H9 (cell line): Measurements from ENCODE around the gene GOLPH3L. TPM values are rescaled to one million over a fixed set of nuclear protein-coding genes. Genes with fewer than 3 reads are reported as not detected.

Experiments used
- DNase-seq: peaks from one replicate; pipeline ENCODE4 v3.0.0-alpha.2; 2017
- H2AFZ ChIP-seq: one replicate; pipeline ENCODE4 v1.6.1; 2013; ENCODE audit warnings: mild to moderate bottlenecking, low read length, control low read depth, moderate library complexity
- H2AK5ac ChIP-seq: 2 replicates; pipeline ENCODE4 v1.6.1; 2013; ENCODE audit warnings: low read length, control low read depth, mixed read lengths; ENCODE audit not compliant: insufficient read length
- H2BK120ac ChIP-seq: one replicate; pipeline ENCODE4 v1.6.1; 2013; ENCODE audit warnings: low read depth, mild to moderate bottlenecking, low read length, control low read depth, inconsistent platforms; ENCODE audit not compliant: poor library complexity, severe bottlenecking
- H2BK12ac ChIP-seq: 2 replicates; pipeline ENCODE4 v1.6.1; 2013; ENCODE audit warnings: low read length, control low read depth, mixed read lengths, low read depth; ENCODE audit not compliant: insufficient read length
- H2BK15ac ChIP-seq: 2 replicates; pipeline ENCODE4 v1.6.1; 2013; ENCODE audit warnings: low read depth, low read length, control low read depth
- H2BK20ac ChIP-seq: one replicate; pipeline ENCODE4 v1.6.1; 2013; ENCODE audit warnings: low read depth, mild to moderate bottlenecking, low read length, control low read depth, inconsistent platforms; ENCODE audit not compliant: poor library complexity, severe bottlenecking
- H2BK5ac ChIP-seq: 2 replicates; pipeline ENCODE4 v1.6.1; 2013; ENCODE audit warnings: low read length, control low read depth, mixed read lengths; ENCODE audit not compliant: insufficient read length
- H3K14ac ChIP-seq: 2 replicates; pipeline ENCODE4 v1.6.1; 2013; ENCODE audit warnings: low read length, control low read depth; ENCODE audit not compliant: insufficient read depth
- H3K18ac ChIP-seq: 2 replicates; pipeline ENCODE4 v1.6.1; 2013; ENCODE audit warnings: low read depth, mild to moderate bottlenecking, mixed read lengths, low read length, control low read depth; ENCODE audit not compliant: insufficient read length
- H3K23ac ChIP-seq: 2 replicates; pipeline ENCODE4 v1.6.1; 2013; ENCODE audit warnings: low read length, control low read depth, mixed read lengths, low read depth; ENCODE audit not compliant: insufficient read length
- H3K23me2 ChIP-seq: 2 replicates; pipeline ENCODE4 v1.6.1; 2013; ENCODE audit warnings: low read depth, mild to moderate bottlenecking, mixed read lengths, low read length, control low read depth; ENCODE audit not compliant: insufficient read length, poor library complexity, severe bottlenecking
- H3K27ac ChIP-seq: 2 replicates; pipeline ENCODE4 v1.5.1; 2013; ENCODE audit warnings: low read length, control low read depth, mixed read lengths, low read depth; ENCODE audit not compliant: insufficient read length
- H3K27me3 ChIP-seq: 2 replicates; pipeline ENCODE4 v1.6.1; 2013; ENCODE audit warnings: low read length, control low read depth, inconsistent platforms; ENCODE audit not compliant: insufficient read depth
- H3K4ac ChIP-seq: 2 replicates; pipeline ENCODE4 v1.6.1; 2013; ENCODE audit warnings: low read depth, mild to moderate bottlenecking, control low read depth, inconsistent platforms, low read length, moderate library complexity
- H3K4me1 ChIP-seq: 2 replicates; pipeline ENCODE4 v1.6.1; 2013; ENCODE audit warnings: low read length, control low read depth, inconsistent platforms; ENCODE audit not compliant: insufficient read depth
- H3K4me2 ChIP-seq: 2 replicates; pipeline ENCODE4 v1.6.1; 2013; ENCODE audit warnings: low read length, control low read depth, mixed read lengths; ENCODE audit not compliant: insufficient read length, insufficient read depth
- H3K56ac ChIP-seq: 2 replicates; pipeline ENCODE4 v1.6.1; 2013; ENCODE audit warnings: low read depth, mild to moderate bottlenecking, mixed read lengths, low read length, control low read depth; ENCODE audit not compliant: insufficient read length
- H3K79me1 ChIP-seq: 2 replicates; pipeline ENCODE4 v1.6.1; 2013; ENCODE audit warnings: low read depth, mild to moderate bottlenecking, moderate library complexity, low read length, control low read depth, inconsistent platforms; ENCODE audit not compliant: insufficient read depth, poor library complexity, severe bottlenecking
- H3K79me2 ChIP-seq: 2 replicates; pipeline ENCODE4 v1.6.1; 2013; ENCODE audit warnings: low read length, control low read depth, inconsistent platforms; ENCODE audit not compliant: insufficient read depth
- H3K9ac ChIP-seq: 2 replicates; pipeline ENCODE4 v1.6.1; 2013; ENCODE audit warnings: low read length, control low read depth, mixed read lengths; ENCODE audit not compliant: insufficient read length; ENCODE audit errors: extremely low read depth
- H3K9me3 ChIP-seq: one replicate; pipeline ENCODE4 v1.6.1; 2013; ENCODE audit warnings: low read depth, low read length, inconsistent platforms; ENCODE audit not compliant: control insufficient read depth
- H3T11ph ChIP-seq: one replicate; pipeline ENCODE4 v1.6.1; 2013; ENCODE audit warnings: mild to moderate bottlenecking, low read length, control low read depth, inconsistent platforms
- H4K20me1 ChIP-seq: one replicate; pipeline ENCODE4 v1.6.1; 2013; ENCODE audit not compliant: control insufficient read depth, insufficient read length, insufficient read depth
- H4K5ac ChIP-seq: 2 replicates; pipeline ENCODE4 v1.6.1; 2013; ENCODE audit warnings: low read depth, mild to moderate bottlenecking, mixed read lengths, low read length, control low read depth; ENCODE audit not compliant: insufficient read length
- H4K8ac ChIP-seq: replicated peaks from 2 replicates; pipeline ENCODE4 v1.6.1; 2013; ENCODE audit warnings: low read length, control low read depth, mixed read lengths, low read depth; ENCODE audit not compliant: insufficient read length
- H4K91ac ChIP-seq: 2 replicates; pipeline ENCODE4 v1.6.1; 2013; ENCODE audit warnings: low read depth, mild to moderate bottlenecking, moderate library complexity, mixed read lengths, low read length, control low read depth; ENCODE audit not compliant: insufficient read length
- H3K27ac Mint-ChIP-seq, 3 experiments: 2 replicates in 2 of 3; 3 replicates in 1 of 3; pipeline ENCODE4 v1.8.0; 2020 to 2021; ENCODE audit warnings: mixed read lengths in 3 of 3, mild to moderate bottlenecking in 1 of 3, moderate library complexity in 1 of 3
- H3K27me3 Mint-ChIP-seq: 2 replicates; pipeline ENCODE4 v1.8.0; 2021; ENCODE audit warnings: low read depth, mild to moderate bottlenecking, moderate library complexity, mixed read lengths
- H3K36me3 Mint-ChIP-seq, 3 experiments: 2 replicates in 2 of 3; 3 replicates in 1 of 3; pipeline ENCODE4 v1.8.0; 2020 to 2021; ENCODE audit warnings: low read depth in 3 of 3, mixed read lengths in 3 of 3; ENCODE audit not compliant: insufficient read depth in 1 of 3
- H3K4me1 Mint-ChIP-seq, 2 experiments: 2 replicates each; pipeline ENCODE4 v1.8.0; 2020; ENCODE audit warnings: mixed read lengths in 2 of 2
- H3K4me3 Mint-ChIP-seq, 2 experiments: 2 replicates in 1 of 2; 3 replicates in 1 of 2; pipeline ENCODE4 v1.8.0; 2020 to 2021; ENCODE audit warnings: mild to moderate bottlenecking in 2 of 2, mixed read lengths in 2 of 2, moderate library complexity in 1 of 2
- H3K9me3 Mint-ChIP-seq, 2 experiments: 2 replicates in 1 of 2; 3 replicates in 1 of 2; pipeline ENCODE4 v1.8.0; 2020; ENCODE audit warnings: mild to moderate bottlenecking in 2 of 2, mixed read lengths in 2 of 2, moderate library complexity in 1 of 2
- CTCF ChIP-seq: fragments of 200-600 bp; sonication (generic); conservative IDR thresholded peaks from 3 replicates; pipeline ENCODE4 v1.8.0; 2021; ENCODE audit warnings: antibody characterized with exemption, mild to moderate bottlenecking
- WGBS: extraction: QIAGEN DNeasy Blood & Tissue Kit; methylation state at CpG from one replicate; pipeline ENCODE4 v1.1.7; 2013; ENCODE audit warnings: missing lambda C conversion rate, low lambda C conversion rate, mixed read lengths; ENCODE audit not compliant: insufficient read length; ENCODE audit errors: extremely low coverage; 5-methylcytosine and 5-hydroxymethylcytosine counted together
- total RNA-seq: library from RNA; stranded (reverse); gene quantifications from 2 replicates; pipeline ENCODE4 v1.2.1, GENCODE V29; 2021

GOLPH3L gene
- total RNA-seq, 1 experiment from 2014 or later, result 30.5 TPM

- H2BK15ac ChIP-seq, result no peak overlapping the region
- H3K79me2 ChIP-seq, result no peaks in the 10 kb centered on the region
- no peak overlapping the region for H3K14ac ChIP-seq
- H3K4me2 ChIP-seq, result no peak overlapping the region
- no peak overlapping the region for H3K27ac ChIP-seq
- Mint-ChIP-seq H3K4me1 (peaks cover 12 to 15% of the 10 kb centered on the region in 2 experiments), H3K4me3 (no peak overlapping the region), H3K27me3 (no peaks in the 10 kb centered on the region; the same call in 1 of the 2 replicates), H3K27ac (peak overlapping the region in 1 of 3 experiments; percentile 52; a peak in 3 of 7 replicates), H3K9me3 (no peaks in the 10 kb centered on the region), H3K36me3 (peaks cover 56 to 91% (median 80%) of the 10 kb centered on the region in 3 experiments; a peak in 6 of 7 replicates)
- no peak for DNase-seq
- H2BK12ac ChIP-seq, result no peak overlapping the region
- H3K56ac ChIP-seq, result no peak overlapping the region
- no peak overlapping the region for H4K8ac ChIP-seq
- TF ChIP-seq CTCF, result peak; percentile 32; the same call in 2 of the 3 replicates
- H3K18ac ChIP-seq, result no peak overlapping the region
- H3K9me3 ChIP-seq, result no peaks in the 10 kb centered on the region
- no peak overlapping the region for H3K9ac ChIP-seq
- H2AK5ac ChIP-seq, result no peak overlapping the region
- H2BK120ac ChIP-seq, result no peak overlapping the region
- no peak overlapping the region for H4K5ac ChIP-seq
- no peak overlapping the region for H4K91ac ChIP-seq
- H3K23ac ChIP-seq, result no peak overlapping the region
- H3T11ph ChIP-seq, result no peak overlapping the region
- no peak overlapping the region for H2BK20ac ChIP-seq
- no peak overlapping the region for H3K4ac ChIP-seq
- WGBS, result no CpG with 5 or more reads among the region's 4 CpGs
- no peak overlapping the region for H2BK5ac ChIP-seq
- peaks cover 1% of the 10 kb centered on the region; the same call in 1 of the 2 replicates for H3K27me3 ChIP-seq
- H4K20me1 ChIP-seq, result peaks cover 3% of the 10 kb centered on the region
- no peaks in the 10 kb centered on the region for H3K23me2 ChIP-seq
- H2AFZ ChIP-seq, result no peak overlapping the region
- H3K4me1 ChIP-seq, result no peaks in the 10 kb centered on the region
- peaks cover 5% of the 10 kb centered on the region for H3K79me1 ChIP-seq
Observed at GRCh38 chr1:150619576-150620509, 77.1 kb downstream of the GOLPH3L start.
